T-helper 2 cell treated with Interferon-gamma antibody and Interleukin-4, amounts not matched to agents 5 μg/mL and 100 μg/mL, for 36 hours (primary cell): ENCODE data around the gene TTC33.

Experiments used
- DNase-seq: peaks from one replicate; pipeline ENCODE4 v3.0.0; 2021; ENCODE audit warnings: low spot score
- H3K27ac Mint-ChIP-seq: one replicate; pipeline ENCODE4 v1.8.0; 2021; ENCODE audit warnings: mild to moderate bottlenecking, mixed read lengths
- H3K27me3 Mint-ChIP-seq: one replicate; pipeline ENCODE4 v1.8.0; 2021; ENCODE audit warnings: low read depth, mixed read lengths
- H3K36me3 Mint-ChIP-seq: one replicate; pipeline ENCODE4 v1.8.0; 2021; ENCODE audit warnings: low read depth, mixed read lengths
- H3K4me1 Mint-ChIP-seq: one replicate; pipeline ENCODE4 v1.8.0; 2021; ENCODE audit warnings: low read depth, mixed read lengths
- H3K4me3 Mint-ChIP-seq: one replicate; pipeline ENCODE4 v1.8.0; 2022; ENCODE audit warnings: mild to moderate bottlenecking, moderate library complexity, mixed read lengths
- H3K9me3 Mint-ChIP-seq: one replicate; pipeline ENCODE4 v1.8.0; 2021; ENCODE audit warnings: mixed read lengths

The TTC33 gene

GRCh38 chr5:40507095-40507494 is 248.7 kb downstream of the TTC33 start:
- Mint-ChIP-seq H3K9me3 (no peaks in the 10 kb centered on the region), H3K27ac (no peak overlapping the region), H3K4me3 (no peak overlapping the region), H3K4me1 (peaks cover 5% of the 10 kb centered on the region), H3K27me3 (no peaks in the 10 kb centered on the region), H3K36me3 (peaks cover 2% of the 10 kb centered on the region)
- DNase-seq, result no peak

- H3K27me3 Mint-ChIP-seq, result no peaks in the 10 kb centered on the region
- H3K4me3 Mint-ChIP-seq, result no peak overlapping the region
- peaks cover 2% of the 10 kb centered on the region for H3K36me3 Mint-ChIP-seq
- H3K4me1 Mint-ChIP-seq, result peaks cover 5% of the 10 kb centered on the region
- H3K27ac Mint-ChIP-seq, result no peak overlapping the region
- H3K9me3 Mint-ChIP-seq, result no peaks in the 10 kb centered on the region
- no peak for DNase-seq
Observed at GRCh38 chr5:40505031-40505430, 250.7 kb downstream of the TTC33 start.

DNA sequence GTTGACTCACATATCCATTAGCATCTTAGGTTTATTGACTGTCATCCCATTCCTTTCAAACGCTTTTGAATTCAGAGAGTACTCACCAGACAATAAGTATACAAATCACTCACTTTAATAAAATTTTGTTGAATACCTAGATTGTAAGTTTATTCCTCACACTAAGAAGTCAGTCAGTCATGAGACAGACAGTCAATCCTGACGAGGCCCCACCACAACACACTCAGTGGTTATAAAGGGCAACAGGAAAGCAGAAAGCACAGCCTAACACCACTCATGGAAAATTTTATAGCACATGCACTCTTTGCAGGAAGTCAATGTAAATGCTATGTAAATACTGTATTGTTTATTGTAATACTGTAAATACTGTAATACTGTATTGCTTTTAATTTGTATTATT is 252.3 kb downstream of the TTC33 start:
- H3K9me3 Mint-ChIP-seq, result no peaks in the 10 kb centered on the region
- H3K27me3 Mint-ChIP-seq, result no peaks in the 10 kb centered on the region
- H3K4me1 Mint-ChIP-seq, result peaks cover 5% of the 10 kb centered on the region
- H3K36me3 Mint-ChIP-seq, result no peaks in the 10 kb centered on the region
- H3K27ac Mint-ChIP-seq, result no peak overlapping the region
- DNase-seq, result peak; percentile 44
- no peak overlapping the region for H3K4me3 Mint-ChIP-seq

DNA sequence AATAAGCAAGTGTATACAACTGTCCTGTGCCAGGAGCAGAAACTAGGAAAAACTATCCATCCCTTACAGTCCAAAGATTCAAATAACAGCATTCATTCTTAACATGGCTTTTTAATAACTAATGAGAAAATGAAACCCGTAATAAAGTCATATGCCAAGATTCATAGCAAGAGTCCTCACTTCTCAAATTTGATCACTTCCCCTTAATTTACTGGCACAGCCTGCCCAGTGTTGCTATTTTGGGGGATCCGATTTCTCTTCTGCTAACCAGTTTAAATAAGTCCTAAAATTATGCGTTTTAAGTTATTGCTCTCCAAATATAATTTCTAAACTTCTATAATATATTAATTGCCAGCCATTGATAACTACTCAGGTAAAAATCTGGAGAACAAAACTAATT is 253.0 kb downstream of the TTC33 start:
- no peak for DNase-seq
- H3K4me3 Mint-ChIP-seq, result no peak overlapping the region
- H3K9me3 Mint-ChIP-seq, result no peaks in the 10 kb centered on the region
- H3K4me1 Mint-ChIP-seq, result peaks cover 5% of the 10 kb centered on the region
- no peak overlapping the region for H3K27ac Mint-ChIP-seq
- H3K27me3 Mint-ChIP-seq, result no peaks in the 10 kb centered on the region
- H3K36me3 Mint-ChIP-seq, result no peaks in the 10 kb centered on the region

DNA sequence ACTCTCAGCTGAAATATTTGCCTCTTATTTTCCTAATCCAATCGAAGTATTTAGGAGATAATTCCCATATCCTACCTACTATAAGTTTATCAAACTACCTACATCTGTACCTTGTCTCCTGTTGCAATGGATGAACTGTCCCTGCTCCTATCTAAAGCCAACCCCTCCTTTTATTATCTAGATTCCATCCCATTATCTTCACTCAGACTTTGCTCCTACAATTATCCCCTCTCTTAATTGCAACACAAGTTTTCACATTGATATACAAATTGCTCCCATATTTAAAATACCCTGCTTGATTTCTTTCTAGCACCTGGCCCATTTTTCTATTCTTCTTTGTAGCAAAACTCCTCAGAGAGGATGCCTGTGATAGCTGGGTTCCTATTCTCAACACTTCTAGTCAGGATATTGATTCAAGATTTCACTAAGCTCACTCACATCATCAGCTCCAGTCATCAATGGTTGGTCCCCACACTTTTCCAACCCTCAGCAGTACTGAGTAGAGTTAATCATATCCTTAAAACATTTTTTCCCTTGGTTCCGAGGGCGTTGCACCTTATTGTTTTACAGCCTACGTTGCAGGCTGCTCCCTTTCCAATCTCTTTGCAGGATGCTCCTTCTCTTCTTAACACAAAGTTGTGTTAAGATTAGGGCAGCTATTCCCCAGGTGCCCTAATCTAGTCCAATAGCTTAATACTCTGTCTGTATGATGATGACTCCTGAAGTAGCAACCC is 253.9 kb downstream of the TTC33 start:
- Mint-ChIP-seq H3K4me3 (no peak overlapping the region), H3K36me3 (no peaks in the 10 kb centered on the region), H3K27ac (no peak overlapping the region), H3K4me1 (peaks cover 2% of the 10 kb centered on the region), H3K27me3 (no peaks in the 10 kb centered on the region), H3K9me3 (no peaks in the 10 kb centered on the region)
- no peak for DNase-seq

DNA sequence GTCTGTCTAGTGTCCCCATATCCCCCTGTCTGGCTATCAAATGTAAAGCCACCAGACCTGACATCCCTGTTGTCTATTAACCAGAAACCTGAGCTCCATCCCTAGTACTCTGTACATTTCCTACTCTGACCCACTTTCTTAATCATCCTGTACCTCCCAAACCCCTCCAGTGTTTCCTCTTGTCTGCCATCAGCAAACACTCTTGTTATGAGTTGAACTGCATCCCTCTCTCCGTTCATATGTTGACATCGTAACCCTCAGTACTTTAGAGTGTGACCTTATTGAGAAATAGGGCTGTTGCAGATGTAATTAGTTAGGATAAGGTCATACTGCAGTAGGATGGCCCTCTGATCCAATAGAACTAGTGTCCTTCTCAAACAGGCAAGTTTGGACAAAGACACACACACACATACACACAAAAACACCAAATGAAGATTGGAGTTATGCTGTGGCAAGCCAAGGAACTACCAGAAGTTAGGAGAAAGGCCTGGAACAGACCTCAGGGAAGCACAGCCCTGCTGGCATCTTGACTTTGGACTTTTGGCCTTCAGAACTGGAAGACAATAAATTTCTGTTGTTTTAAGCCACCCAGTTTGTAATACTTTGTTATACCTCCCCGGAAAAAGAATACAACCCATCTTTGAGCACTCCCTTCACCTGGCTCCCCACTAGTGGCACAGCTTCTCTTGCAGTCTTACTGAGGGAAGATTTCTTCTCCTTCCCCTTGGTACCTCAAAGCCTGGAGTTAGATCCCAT is 256.1 kb downstream of the TTC33 start:
- Mint-ChIP-seq H3K4me1 (peaks cover 6% of the 10 kb centered on the region), H3K27me3 (no peaks in the 10 kb centered on the region), H3K4me3 (no peak overlapping the region), H3K9me3 (no peaks in the 10 kb centered on the region), H3K27ac (no peak overlapping the region), H3K36me3 (no peaks in the 10 kb centered on the region)
- no peak for DNase-seq

DNA sequence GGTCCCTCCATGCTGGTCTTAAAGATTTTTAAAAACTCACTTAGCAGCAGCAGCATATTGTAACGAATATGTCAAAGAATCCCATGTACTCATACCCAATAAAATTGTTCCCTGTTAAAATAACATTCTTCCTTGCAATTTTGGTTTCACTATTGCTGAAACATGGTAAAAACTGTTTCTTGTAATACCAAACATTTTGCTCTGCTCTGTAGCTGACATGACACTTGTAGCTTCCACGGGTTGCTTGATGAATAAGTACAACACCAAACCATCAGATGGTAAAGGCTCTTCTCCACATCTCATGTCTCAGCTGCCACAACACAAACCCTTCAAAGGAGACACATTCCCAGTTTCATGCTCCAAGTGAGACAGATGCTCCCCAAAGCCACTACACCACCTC is 256.8 kb downstream of the TTC33 start:
- no peak for DNase-seq
- H3K4me1 Mint-ChIP-seq, result peaks cover 8% of the 10 kb centered on the region
- H3K27ac Mint-ChIP-seq, result no peak overlapping the region
- peaks cover under 1% of the 10 kb centered on the region for H3K9me3 Mint-ChIP-seq
- no peak overlapping the region for H3K4me3 Mint-ChIP-seq
- no peaks in the 10 kb centered on the region for H3K27me3 Mint-ChIP-seq
- H3K36me3 Mint-ChIP-seq, result no peaks in the 10 kb centered on the region

DNA sequence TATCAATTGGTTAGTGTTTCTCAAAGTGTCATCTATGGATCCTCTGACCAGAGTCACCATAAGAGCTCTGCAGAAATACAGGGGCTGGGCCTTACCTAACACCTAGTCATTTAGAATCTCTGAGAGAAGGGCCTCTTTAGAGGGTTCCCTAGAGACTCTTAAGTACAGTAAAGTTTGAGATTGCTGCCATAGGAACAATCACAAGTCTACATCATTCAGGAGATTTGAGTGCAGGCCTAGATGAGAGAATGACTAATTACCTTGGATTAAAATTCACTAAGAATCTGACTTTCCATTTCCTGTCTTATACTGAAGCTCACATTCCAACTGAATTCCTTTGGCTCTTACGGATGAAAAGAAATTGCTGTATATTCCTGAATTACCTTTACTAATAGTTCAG is 258.2 kb downstream of the TTC33 start:
- Mint-ChIP-seq H3K36me3 (peaks cover 6% of the 10 kb centered on the region), H3K27ac (no peak overlapping the region), H3K9me3 (peaks cover 5% of the 10 kb centered on the region), H3K27me3 (no peaks in the 10 kb centered on the region), H3K4me3 (no peak overlapping the region), H3K4me1 (peaks cover 8% of the 10 kb centered on the region)
- no peak for DNase-seq

DNA sequence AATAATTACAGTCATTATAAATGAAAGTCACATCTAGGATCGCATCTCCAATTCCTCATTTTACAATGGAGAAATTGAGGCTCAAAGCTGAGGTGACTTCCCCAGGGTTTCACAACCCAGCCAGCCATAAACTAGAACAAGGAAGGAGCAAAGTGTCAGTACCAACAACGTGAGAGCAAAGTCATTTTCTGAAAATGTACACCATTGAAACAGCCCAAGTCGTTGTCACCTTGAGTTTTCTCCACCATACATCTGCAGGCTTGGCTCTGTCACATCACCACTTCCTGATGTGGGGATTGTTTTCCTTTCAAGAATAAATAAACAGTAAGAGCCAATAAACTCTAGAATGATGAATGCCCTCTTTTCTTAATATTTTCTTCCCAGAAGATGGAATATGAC is 260.5 kb downstream of the TTC33 start:
- Mint-ChIP-seq H3K27me3 (no peaks in the 10 kb centered on the region), H3K27ac (no peak overlapping the region), H3K4me3 (no peak overlapping the region), H3K9me3 (peaks cover 5% of the 10 kb centered on the region), H3K36me3 (peaks cover 6% of the 10 kb centered on the region), H3K4me1 (peaks cover 23% of the 10 kb centered on the region)
- no peak for DNase-seq

DNA sequence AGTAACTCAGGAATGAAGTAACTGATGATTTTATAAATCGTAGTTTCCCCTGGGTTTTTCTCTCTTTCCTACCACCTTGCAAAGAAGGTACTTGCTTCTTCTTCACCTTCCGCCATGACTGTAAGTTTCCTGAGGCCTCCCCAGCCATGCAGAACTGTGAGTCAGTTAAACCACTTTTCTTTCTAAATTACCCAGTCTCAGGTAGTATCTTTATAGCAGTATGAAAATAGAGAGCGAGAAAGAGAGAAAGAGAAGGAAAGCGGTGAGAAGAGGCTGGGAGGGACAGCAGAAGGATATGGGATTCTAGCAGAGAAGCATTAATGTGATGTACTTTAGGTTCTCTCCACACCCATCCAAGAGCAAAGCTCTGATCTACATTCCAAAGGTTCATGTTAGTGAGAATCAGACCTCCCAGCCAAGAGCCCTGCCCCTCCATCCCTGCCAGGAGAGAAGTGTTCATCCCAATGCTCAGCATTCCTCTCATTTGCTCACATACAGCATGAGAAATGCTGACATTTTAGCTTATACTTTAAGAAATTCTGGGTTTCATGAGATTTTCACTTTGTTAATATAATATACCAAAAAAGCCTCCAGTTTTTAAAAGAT is 261.0 kb downstream of the TTC33 start:
- H3K36me3 Mint-ChIP-seq, result peaks cover 6% of the 10 kb centered on the region
- H3K4me1 Mint-ChIP-seq, result peaks cover 24% of the 10 kb centered on the region
- no peaks in the 10 kb centered on the region for H3K27me3 Mint-ChIP-seq
- DNase-seq, result no peak
- peaks cover 5% of the 10 kb centered on the region for H3K9me3 Mint-ChIP-seq
- H3K4me3 Mint-ChIP-seq, result no peak overlapping the region
- H3K27ac Mint-ChIP-seq, result no peak overlapping the region

DNA sequence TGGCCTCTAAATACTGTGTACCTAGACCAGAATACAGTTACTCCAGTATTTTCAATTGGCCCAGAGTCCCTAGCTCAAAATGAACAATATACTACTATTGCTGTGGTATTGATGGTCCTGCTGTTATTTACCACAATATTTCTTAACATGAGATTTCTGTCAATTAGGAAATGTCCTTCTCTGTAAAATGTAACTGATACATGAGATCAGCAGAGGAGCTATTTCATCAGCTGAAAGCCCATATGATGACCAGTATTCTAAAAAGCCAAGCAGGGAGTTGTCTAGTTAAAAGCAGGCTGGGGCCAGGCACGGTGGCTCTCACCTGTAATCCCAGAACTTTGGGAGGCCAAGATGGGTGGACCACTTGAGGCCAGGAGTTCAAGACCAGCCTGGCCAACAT is 263.7 kb downstream of the TTC33 start:
- Mint-ChIP-seq H3K9me3 (peaks cover 5% of the 10 kb centered on the region), H3K4me1 (peaks cover 47% of the 10 kb centered on the region), H3K4me3 (no peak overlapping the region), H3K36me3 (peaks cover 6% of the 10 kb centered on the region), H3K27me3 (peaks cover 2% of the 10 kb centered on the region), H3K27ac (no peak overlapping the region)
- no peak for DNase-seq

GRCh38 chr5:40491644-40492043 is 264.1 kb downstream of the TTC33 start:
- H3K27ac Mint-ChIP-seq, result no peak overlapping the region
- H3K9me3 Mint-ChIP-seq, result peaks cover 7% of the 10 kb centered on the region
- H3K4me1 Mint-ChIP-seq, result peaks cover 51% of the 10 kb centered on the region
- H3K27me3 Mint-ChIP-seq, result peaks cover 2% of the 10 kb centered on the region
- peaks cover 7% of the 10 kb centered on the region for H3K36me3 Mint-ChIP-seq
- DNase-seq, result no peak
- no peak overlapping the region for H3K4me3 Mint-ChIP-seq

GRCh38 chr5:40490464-40491111 is 265.2 kb downstream of the TTC33 start:
- Mint-ChIP-seq H3K9me3 (peaks cover 8% of the 10 kb centered on the region), H3K27me3 (peaks cover 2% of the 10 kb centered on the region), H3K27ac (no peak overlapping the region), H3K4me3 (peak overlapping the region; percentile 16), H3K36me3 (peaks cover 8% of the 10 kb centered on the region), H3K4me1 (peaks cover 57% of the 10 kb centered on the region)
- no peak for DNase-seq

GRCh38 chr5:40489421-40489820 is 266.3 kb downstream of the TTC33 start:
- Mint-ChIP-seq H3K27me3 (peaks cover 2% of the 10 kb centered on the region), H3K4me1 (peaks cover 61% of the 10 kb centered on the region), H3K9me3 (peaks cover 8% of the 10 kb centered on the region), H3K36me3 (peaks cover 8% of the 10 kb centered on the region), H3K27ac (no peak overlapping the region), H3K4me3 (no peak overlapping the region)
- DNase-seq, result no peak
